ENCODE data around the gene TP53I13. TPM values are rescaled to one million over a fixed set of nuclear protein-coding genes. Genes with fewer than 3 reads are reported as not detected.

Gene TP53I13
- total and polyA plus RNA-seq, 2 of the 13 experiments (the other 11 are each of a cell fraction or from before 2014, with no cell fraction given): 16.9 to 25.7 TPM

DNA sequence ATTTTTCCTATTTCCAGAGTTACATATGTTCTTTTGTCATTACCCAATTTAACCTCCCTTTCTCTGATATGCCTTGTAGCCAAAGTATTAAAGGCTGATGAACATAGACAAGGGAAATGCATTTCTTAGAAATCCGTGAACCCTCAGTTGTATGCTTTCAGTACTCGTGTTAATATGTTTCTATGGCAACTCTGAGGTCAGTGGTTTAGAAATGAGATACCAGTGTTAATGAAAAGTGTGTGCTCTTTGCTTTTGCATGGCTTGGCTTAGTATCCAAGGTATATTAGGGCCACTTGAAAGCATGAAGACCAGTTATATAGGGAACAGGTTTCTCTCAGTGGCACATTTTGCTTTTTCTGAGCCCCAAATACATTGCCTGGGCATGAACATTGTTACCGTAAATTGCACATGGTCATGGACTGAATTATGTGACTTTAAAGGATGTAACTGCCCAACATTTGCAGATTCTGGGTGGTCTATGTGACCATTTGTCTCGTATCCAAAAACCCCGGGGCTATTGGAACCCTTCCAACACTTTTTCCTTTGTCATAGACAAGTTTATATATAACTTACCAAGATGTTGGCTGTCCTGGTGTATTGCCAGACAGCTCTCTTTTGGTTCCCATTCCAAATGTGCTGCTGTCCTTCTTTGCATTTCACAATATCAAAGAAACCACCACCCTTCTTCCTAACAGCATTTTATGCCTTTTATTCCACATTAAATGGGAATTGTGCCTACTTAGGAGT, 19.2 kb upstream of the TP53I13 start:
- H3K4me3 ChIP-seq (replicated peaks in 1 of 3; ENCODE audit: insufficient read depth in 1 of 3, low read depth in 2 of 3, low read length in 3 of 3): no peak overlapping the region
- 0 out of 5 replicates have a peak, but pooled peaks cover under 1 to 1% of the 10 kb centered on the region in 2 experiments for H3K36me3 ChIP-seq (replicated peaks in 1 of 2; ENCODE audit: control insufficient read depth in 1 of 2, insufficient read depth in 2 of 2, low read length in 2 of 2)
- CTCF ChIA-PET (ENCODE audit: low intra/inter-chr PET ratio, low total read pairs): no interaction called here
- H3K4me1 ChIP-seq (ENCODE audit: insufficient read depth, low read length): no peaks in the 10 kb centered on the region
- H3K27ac ChIP-seq (ENCODE audit: extremely low read length, insufficient read depth, low read length): no peak overlapping the region
- H3K79me2 ChIP-seq (ENCODE audit: insufficient read depth, low read length): no peaks in the 10 kb centered on the region
- TF ChIP-seq, protein P1, sequence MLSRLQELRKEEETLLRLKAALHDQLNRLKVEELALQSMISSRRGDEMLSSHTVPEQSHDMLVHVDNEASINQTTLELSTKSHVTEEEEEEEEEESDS (CRISPR knock-in tag; IDR thresholded peaks at IDR 0.05; ENCODE audit: borderline replicate concordance): no peak
- TF ChIP-seq NFRKB (IDR thresholded peaks at IDR 0.05): no peak
- TF ChIP-seq MEIS1 (CRISPR knock-in tag; IDR thresholded peaks at IDR 0.05; ENCODE audit: borderline replicate concordance): no peak
- TF ChIP-seq KDM5A (IDR thresholded peaks at IDR 0.05; ENCODE audit: borderline replicate concordance, low read length): no peak
- no peak for TF ChIP-seq REPIN1 (CRISPR knock-in tag; IDR thresholded peaks at IDR 0.05; ENCODE audit: borderline replicate concordance, low read depth)
- TF ChIP-seq TCF7L2 (IDR thresholded peaks at IDR 0.05; ENCODE audit: low read depth, low read length): no peak
- TF ChIP-seq, protein P2, sequence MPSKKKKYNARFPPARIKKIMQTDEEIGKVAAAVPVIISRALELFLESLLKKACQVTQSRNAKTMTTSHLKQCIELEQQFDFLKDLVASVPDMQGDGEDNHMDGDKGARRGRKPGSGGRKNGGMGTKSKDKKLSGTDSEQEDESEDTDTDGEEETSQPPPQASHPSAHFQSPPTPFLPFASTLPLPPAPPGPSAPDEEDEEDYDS (CRISPR knock-in tag; IDR thresholded peaks at IDR 0.05): no peak
- no peak for TF ChIP-seq ZNF761 (CRISPR knock-in tag; conservative IDR thresholded peaks at IDR 0.05)
- no peak for TF ChIP-seq GABPB1 (CRISPR knock-in tag; IDR thresholded peaks at IDR 0.05)
- TF ChIP-seq CC2D1A (CRISPR knock-in tag; IDR thresholded peaks at IDR 0.05): no peak
- no peak overlapping the region for H3K9ac ChIP-seq (ENCODE audit: insufficient read depth, low read depth, low read length)
- DNase-seq (ENCODE audit: low spot score) (no peak), FAIRE-seq (no peak), ATAC-seq (no peak)
- H3K9me3 ChIP-seq (ENCODE audit: low read length): no peaks in the 10 kb centered on the region
- WGBS (ENCODE audit: low lambda C conversion rate): 91% methylated on average over 5 of the region's 5 CpGs
- POLR2A ChIA-PET: no interaction called here
- intact Hi-C loops (cut with micrococcal nuclease; ENCODE audit: unreplicated experiment): no loop called here
- H3K4me2 ChIP-seq (ENCODE audit: low read depth, low read length): no peak overlapping the region
- in situ Hi-C loops (cut with HindIII; ENCODE audit: extremely low pct_ligation_motif_present, low pct_unique_long_range_greater_than_20kb): no loop called here
- no peaks in the 10 kb centered on the region; the same call in 1 of the 2 replicates for H4K20me1 ChIP-seq (ENCODE audit: insufficient read depth, low read length)
- H2AFZ ChIP-seq (ENCODE audit: low read length): no peak overlapping the region
- H3K27me3 ChIP-seq (ENCODE audit: control insufficient read depth in 1 of 2, insufficient read depth in 2 of 2, low read length in 2 of 2): peaks cover 0 to 3% of the 10 kb centered on the region in 2 experiments; a peak in 2 of 5 replicates
- no TSS peak for BruUV-seq (replicated peaks)

All from HepG2 (cell line).